Kidney epithelial cell (primary cell): ENCODE data around the gene TLCD3B. TPM values are rescaled to one million over a fixed set of nuclear protein-coding genes. Genes with fewer than 3 reads are reported as not detected.

Experiments used
- DNase-seq: peaks from one replicate; pipeline ENCODE4 v3.0.0-alpha.2; 2010; ENCODE audit warnings: low read depth
- H3K27me3 ChIP-seq: 2 replicates; pipeline ENCODE4 v1.6.0; 2011; ENCODE audit warnings: low read length; ENCODE audit not compliant: control insufficient read depth, insufficient read depth
- H3K36me3 ChIP-seq: 2 replicates; pipeline ENCODE4 v1.5.1; 2011; ENCODE audit warnings: low read length; ENCODE audit not compliant: control insufficient read depth, insufficient read depth
- H3K4me3 ChIP-seq: 2 replicates; pipeline ENCODE4 v1.5.1; 2011; ENCODE audit warnings: low read depth, mild to moderate bottlenecking, control low read depth, low read length
- CTCF ChIP-seq: IDR thresholded peaks from 2 replicates; pipeline ENCODE4 v1.5.1; 2011; ENCODE audit warnings: mild to moderate bottlenecking, moderate library complexity, low read length, control low read depth, inconsistent platforms; ENCODE audit not compliant: insufficient read depth, poor library complexity, severe bottlenecking
- total RNA-seq: library from RNA; depleted of rRNA; stranded (reverse); fragments of >200 nt; gene quantifications from 2 replicates; pipeline ENCODE4 v1.2.3, GENCODE V29; 2015

Gene TLCD3B
- total RNA-seq, 1 donor from 2014 or later: not detected

- peak overlapping the region; percentile 90 for H3K4me3 ChIP-seq
- no peak for DNase-seq
- peaks cover 1% of the 10 kb centered on the region for H3K36me3 ChIP-seq
- no peaks in the 10 kb centered on the region for H3K27me3 ChIP-seq
- TF ChIP-seq CTCF: no peak
Observed at GRCh38 chr16:30067584-30067916, 36.5 kb upstream of the TLCD3B start.

- peak overlapping the region; percentile 90 for H3K4me3 ChIP-seq
- DNase-seq: no peak
- TF ChIP-seq CTCF: no peak
- H3K36me3 ChIP-seq: peaks cover 1% of the 10 kb centered on the region
- H3K27me3 ChIP-seq: no peaks in the 10 kb centered on the region
Observed at GRCh38 chr16:30066761-30067583, 35.9 kb upstream of the TLCD3B start.

GRCh38 chr16:30065943-30066760 lies 35.1 kb upstream of the TLCD3B start:
- DNase-seq: no peak

GRCh38 chr16:30065102-30065942 lies 34.3 kb upstream of the TLCD3B start, which contains the start of gene ALDOA:
Gene ALDOA (plus strand): TSS chr16:30065760. CDS start chr16:30066898, 1,138 bp downstream.
- peak; percentile 89 for DNase-seq
- no peak for TF ChIP-seq CTCF
- H3K27me3 ChIP-seq: no peaks in the 10 kb centered on the region
- peaks cover 1% of the 10 kb centered on the region for H3K36me3 ChIP-seq
- H3K4me3 ChIP-seq: peak within 1 kb of the TSS; percentile 90

More at GRCh38 chr16:30065943-30066760, 35.1 kb upstream of the TLCD3B start:
- Histone ChIP-seq H3K27me3 (no peaks in the 10 kb centered on the region), H3K36me3 (peaks cover 1% of the 10 kb centered on the region), H3K4me3 (peak overlapping the region; percentile 90)
- no peak for TF ChIP-seq CTCF

- peaks cover 1% of the 10 kb centered on the region for H3K36me3 ChIP-seq
- no peak for DNase-seq
- H3K4me3 ChIP-seq: peak overlapping the region; percentile 51
- no peak for TF ChIP-seq CTCF
- no peaks in the 10 kb centered on the region for H3K27me3 ChIP-seq
Observed at GRCh38 chr16:30064729-30065101, 33.6 kb upstream of the TLCD3B start.
